K562 treated with DMSO at 1 percent for 4 hours (cell line): ENCODE measurements around the gene STEAP1B. TPM values are rescaled to one million over a fixed set of nuclear protein-coding genes. Genes with fewer than 3 reads are reported as not detected.

Source experiments
- total RNA-seq: library from RNA; unstranded; fragments of 300-600 nt; gene quantifications from 2 replicates; pipeline ENCODE4 v1.2.3, GENCODE V29; 2022; ENCODE audit not compliant: insufficient read depth

The STEAP1B gene
- total RNA-seq: 21.9 and 30.1 TPM in 2 replicates

DNA sequence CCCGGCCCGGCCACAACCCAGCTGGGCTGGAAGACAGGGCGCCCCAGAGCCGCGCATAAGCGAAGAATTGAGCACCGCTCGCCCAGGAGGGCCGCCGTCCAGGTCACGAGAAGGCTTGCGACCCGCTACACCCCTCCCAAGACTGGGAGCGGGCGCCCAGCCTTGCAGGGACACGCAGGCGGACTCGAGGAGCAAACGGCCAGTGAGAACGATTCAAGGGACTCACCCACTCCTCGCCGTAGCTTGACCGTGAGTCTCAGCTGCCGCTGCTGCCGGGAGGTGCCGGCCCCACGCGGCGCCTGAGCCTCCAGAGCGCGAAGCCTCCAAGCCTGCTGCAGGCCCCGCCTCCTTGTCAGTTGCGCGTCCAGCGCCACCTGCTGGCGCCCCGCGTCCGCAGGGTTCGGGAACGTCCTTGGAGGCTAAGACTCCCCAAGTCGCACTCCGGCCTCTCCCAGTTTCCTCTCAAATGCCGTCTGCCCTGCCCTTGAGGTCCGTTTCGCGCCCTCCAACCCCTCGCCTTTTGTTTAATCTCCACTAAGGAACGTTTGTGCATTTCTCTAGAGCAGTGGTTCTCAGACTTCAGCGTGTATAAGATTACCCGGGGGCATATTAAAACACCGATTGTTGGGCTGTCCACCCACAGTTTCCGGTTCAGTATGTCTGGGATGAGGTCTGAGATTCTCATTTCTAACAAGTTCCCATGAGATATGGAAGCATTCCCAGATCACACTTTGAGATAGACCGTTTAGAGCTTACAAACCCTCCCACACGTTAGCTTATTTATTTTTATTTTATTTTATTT is at the start of gene STEAP1B:
Gene STEAP1B (minus strand): TSS at position 301 of the 802 bp plus-strand sequence. CDS start 5,333 bp downstream, outside the sequence.

Other genes with a start within 250 kb of the STEAP1B start
- gene RAPGEF5, start 143.0 kb downstream of the STEAP1B start, total RNA-seq: 0.85 and 2.0 TPM in 2 replicates
- not detected in 2 replicates for gene IL6, start 227.0 kb upstream of the STEAP1B start, total RNA-seq